Activated CD4-positive, CD25-positive, alpha-beta regulatory T cell treated with anti-CD3 and anti-CD28 coated beads, Interleukin-2, amount 50 U/mL, for 24 hours (primary cell): ENCODE measurements around the gene C1orf159.
"Not testable (repeated sequence)": the region's sequence is repeated elsewhere in the genome, so short reads cannot be mapped to it uniquely, and the experiment has no call there.

Experiments used
- ATAC-seq, 2 donors: fragments of 150-1000 bp; cut with Tn5 transposase; one replicate each; pipeline ENCODE4 v1.10.0; 2021; ENCODE audit warnings: mild to moderate bottlenecking in 1 of 2, moderate library complexity in 1 of 2

Gene C1orf159

GRCh38 chr1:1079408-1080121 lies 36.3 kb downstream of the C1orf159 start:
- peak; percentile 53 to 60 for ATAC-seq

GRCh38 chr1:1077396-1077795 lies 38.5 kb downstream of the C1orf159 start:
- not testable (repeated sequence) for ATAC-seq

GRCh38 chr1:1075148-1075935 lies 40.5 kb downstream of the C1orf159 start:
- no peak for ATAC-seq

- no peak for ATAC-seq
Measured at GRCh38 chr1:1074631-1075147, 41.2 kb downstream of the C1orf159 start.

GRCh38 chr1:1073743-1074587 lies 41.9 kb downstream of the C1orf159 start, which contains the start of gene RNF223:
RNF223 (minus strand) TSS chr1:1074306; CDS start chr1:1072566, 1,740 bp downstream.
- no peak for ATAC-seq

DNA sequence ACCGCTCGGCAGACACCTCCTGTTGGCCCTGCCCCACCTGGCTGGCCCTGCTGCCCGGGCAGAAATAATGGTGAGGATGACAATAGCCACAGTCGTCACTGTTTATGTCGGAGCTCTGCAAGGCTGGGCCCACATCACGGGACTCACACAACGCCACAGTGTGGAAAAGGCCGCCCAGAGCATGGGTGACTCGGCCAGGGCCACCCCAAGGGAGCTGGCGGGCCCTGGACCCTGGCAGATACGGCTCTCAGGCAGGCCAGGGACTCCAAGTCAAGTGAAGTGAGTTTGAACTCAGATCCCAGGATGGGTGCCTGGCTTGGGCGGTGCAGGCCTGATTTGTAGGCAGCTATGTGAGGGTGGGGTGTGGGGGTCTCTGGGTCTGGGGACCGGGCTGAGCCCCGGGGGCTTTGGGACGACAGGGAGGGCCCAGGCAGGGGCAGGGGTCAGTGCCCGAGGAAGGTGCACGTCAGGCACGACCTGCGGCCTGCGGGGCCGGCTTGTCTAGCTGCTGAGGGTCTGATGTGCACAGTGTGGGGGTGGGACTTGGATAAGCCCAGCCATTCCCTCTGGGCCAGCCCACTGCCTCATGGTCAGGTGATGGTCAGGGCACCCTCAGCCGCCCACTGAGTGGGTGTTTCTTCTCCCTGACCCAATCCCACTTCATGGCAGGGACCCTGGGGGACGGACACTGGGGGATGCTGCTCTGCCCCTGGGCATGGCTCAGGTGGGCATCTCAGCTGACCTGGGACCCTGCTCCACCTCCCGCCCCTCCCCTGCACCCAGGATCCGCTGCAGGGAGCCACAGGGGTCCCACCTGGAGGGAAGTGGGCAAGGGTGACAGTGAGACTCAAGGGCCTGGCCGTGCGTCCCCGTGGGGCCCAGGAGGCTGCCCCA lies 42.8 kb downstream of the C1orf159 start:
- ATAC-seq: no peak

DNA sequence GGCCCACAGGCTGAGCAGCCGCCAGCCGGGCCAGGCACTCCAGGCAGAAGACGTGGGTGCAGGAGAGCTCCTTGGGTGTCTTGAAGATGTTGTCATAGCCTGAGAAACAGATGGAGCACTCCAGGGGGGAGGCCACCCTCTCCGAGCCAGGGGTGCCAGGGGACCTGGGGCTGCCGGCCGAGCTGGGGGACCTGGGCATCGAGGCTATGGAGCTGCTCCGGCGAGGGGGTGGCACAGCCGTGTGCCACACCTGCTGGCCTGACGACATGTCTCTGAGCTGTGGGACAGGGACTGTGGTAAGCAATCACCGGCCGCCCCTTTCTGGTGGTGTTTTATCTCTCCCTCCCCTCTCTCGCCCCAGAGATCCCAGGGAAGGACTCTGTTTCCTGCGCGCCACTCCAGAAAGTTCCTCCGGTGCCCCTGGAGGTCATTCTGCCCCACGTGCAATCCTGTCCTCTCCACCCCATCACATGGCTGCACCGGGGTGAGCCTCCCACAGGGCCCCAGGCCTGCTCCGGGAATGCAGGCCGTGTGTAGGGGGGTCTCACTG lies 43.5 kb downstream of the C1orf159 start:
- ATAC-seq: no peak

DNA sequence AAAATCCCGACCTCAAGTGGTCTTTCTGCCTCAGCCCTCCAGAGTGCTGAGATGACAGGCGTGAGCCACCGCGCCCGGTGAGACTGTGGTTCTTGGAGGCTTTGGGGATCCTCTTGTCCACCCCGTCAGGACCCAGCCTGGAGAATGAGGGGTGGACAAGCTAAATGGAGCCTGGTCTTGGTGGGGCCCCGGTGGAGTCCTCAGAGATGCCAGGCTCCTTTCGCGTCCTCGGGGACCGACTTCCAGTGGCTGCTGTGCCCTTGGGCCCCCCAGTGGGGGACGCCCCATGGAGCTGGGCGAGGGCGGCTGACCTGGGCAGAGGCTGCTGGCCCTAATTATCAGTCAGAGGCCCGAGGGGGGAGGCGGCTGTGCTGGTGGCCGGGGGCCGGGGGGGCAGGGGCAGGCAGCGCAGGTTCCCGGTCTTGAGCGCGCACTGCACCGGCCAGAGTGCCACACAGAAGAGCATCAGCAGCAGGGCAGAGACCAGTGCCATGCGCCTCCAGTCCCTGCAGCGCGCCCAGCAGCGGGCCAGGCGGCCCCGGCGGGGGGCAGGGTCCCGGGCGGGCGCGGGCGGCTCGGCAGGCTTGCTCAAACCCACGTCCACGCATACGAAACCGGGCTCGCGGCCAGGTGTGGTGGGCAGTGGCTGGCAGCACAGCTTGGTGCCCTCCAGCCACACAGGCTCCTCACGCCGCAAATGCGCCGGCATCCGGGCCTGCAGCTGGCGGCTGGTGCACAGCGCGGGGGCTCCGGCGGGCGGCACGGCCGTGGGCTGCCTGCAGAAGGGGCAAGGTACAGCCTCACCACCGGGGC lies 44.2 kb downstream of the C1orf159 start:
- ATAC-seq: no peak

DNA sequence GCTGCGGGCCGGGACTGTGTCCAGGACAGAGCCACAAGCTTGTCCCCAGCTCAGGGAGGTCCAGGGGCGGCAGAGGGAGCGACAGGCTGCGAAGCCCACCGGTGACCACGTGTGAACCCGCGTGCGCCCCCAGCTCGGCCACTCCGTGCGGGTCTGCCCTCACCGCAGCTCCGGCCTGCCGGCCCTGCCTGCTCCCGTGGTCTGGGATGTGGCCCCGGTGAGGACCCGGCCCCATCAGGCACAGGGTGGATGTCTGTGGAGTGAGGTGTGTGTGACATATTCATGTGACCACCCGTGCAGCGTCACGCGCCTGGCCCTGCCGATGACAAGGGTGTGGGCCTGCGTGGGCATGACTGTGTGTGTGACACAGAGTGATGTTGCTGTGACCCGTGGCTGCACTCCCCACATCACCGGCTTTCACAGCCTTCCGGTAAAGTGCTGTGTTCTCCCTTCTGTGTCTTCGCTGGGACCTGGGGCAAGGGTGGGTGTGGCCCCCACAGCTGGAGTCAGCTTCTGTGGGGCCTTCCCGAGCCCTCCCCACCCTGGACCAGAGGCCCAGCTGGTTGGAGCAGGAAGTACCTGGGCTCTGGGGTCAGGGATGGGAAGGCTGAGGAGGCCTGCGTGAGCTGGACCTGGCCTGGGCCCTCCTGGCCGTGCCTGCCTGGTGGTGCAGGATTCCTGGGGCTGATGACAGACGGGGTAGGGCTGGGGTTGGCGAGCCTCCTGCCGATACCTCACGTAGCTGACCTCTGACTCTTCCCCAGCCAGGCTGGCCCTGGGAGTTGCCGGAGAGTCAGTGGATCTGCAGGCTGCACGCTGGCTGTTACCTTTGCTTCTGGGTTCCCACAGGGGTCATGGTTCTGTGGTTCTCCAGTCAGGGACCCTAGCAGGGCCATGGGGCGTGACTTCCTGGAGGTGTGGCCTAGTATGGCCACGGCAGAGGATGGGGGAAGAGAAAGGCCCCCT lies 45.9 kb downstream of the C1orf159 start:
- ATAC-seq: peak in 1 of 2 donors; percentile 12

DNA sequence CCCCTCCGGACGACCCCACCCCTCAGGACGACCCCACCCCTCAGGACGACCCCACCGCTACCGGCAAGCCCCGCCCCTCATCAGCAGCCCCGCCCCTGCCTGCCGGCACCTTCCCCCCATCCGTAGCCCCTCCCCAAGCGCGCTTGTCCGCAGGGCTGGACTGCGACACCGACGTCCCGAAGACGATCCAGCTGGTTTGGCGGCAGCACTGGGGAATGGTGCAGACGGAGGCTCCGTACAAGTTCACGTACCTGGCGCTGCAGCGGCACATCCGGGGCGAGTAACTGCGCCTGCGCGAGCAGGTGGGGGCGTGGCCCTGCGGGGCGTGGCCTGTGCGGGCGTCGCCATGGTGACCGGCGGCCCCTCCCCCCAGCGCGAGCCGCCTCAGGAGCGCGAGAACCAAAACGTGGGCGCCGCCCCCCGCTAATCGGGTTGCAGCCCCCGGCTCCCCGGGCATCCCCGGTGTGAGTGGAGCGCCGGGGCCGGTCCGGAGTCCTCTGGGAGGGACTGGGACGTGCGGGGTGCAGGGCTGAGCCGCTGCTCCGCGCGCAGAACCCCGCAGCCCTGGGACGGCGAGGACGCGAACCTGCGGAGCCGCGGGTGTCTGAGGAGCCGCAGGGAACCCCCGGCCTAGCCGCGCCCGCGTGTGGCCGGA lies 46.7 kb downstream of the C1orf159 start:
- peak; percentile 24 to 36 for ATAC-seq

GRCh38 chr1:1068517-1069055 lies 47.3 kb downstream of the C1orf159 start:
- peak in 1 of 2 donors; percentile 2 for ATAC-seq

- ATAC-seq: no peak
Measured at GRCh38 chr1:1067860-1068516, 47.9 kb downstream of the C1orf159 start.

- no peak for ATAC-seq
Measured at GRCh38 chr1:1067284-1067859, 48.5 kb downstream of the C1orf159 start.

DNA sequence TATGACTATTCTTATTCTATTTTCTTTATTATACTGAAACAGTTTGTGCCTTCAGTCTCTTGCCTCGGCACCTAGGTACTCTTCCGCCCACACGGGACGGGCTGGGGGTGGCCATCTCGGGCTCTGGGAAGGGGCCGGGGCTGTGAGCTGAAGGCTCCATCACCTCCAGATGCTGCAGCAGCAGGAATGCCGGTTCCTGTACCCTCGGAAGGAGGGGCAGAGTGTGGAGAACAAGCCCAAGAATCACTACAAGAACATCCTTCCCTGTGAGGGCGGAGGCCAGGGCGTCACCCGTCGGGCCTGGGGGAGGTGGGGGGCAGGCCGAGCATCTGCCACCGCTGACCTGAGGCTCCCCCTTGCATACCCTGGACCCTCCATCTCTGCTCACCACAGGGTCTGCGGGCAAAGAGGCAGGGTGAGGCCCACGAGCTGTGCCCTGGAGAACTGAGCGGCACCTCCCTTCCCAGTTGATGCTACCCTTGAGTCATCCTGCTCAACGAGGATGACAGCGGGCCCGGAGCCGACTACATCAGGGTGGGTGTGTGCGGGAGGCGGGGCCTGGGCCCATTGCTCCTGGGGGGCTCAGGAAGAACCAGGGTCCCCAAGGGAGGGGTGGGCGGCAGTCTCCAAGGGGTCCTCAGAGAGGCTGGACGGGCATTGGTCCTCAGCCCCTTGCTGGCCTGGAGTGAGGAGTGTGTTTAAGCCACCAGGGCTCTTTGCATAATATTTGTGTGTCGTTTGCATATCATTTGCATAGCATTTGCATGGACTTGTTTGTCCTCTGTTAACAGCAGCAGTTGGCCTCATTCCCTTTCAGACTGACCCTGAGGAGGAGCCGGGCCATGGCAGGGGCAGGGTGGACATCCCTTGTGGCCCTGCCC lies 49.2 kb downstream of the C1orf159 start:
- no peak for ATAC-seq

GRCh38 chr1:1065940-1066304 lies 50.0 kb downstream of the C1orf159 start:
- not testable (repeated sequence) for ATAC-seq

- no peak for ATAC-seq
Measured at GRCh38 chr1:1065265-1065939, 50.5 kb downstream of the C1orf159 start.
